Nephron progenitor cell (in vitro differentiated cells): ENCODE results near the gene HOXD8.

Experiments used
- DNase-seq: peaks from one replicate; pipeline ENCODE4 v3.0.0; 2021
- H3K27ac Mint-ChIP-seq: 2 replicates; pipeline ENCODE4 v1.8.0; 2021; ENCODE audit warnings: mild to moderate bottlenecking, moderate library complexity, mixed read lengths
- H3K27me3 Mint-ChIP-seq: 2 replicates; pipeline ENCODE4 v1.8.0; 2021; ENCODE audit warnings: mild to moderate bottlenecking, low read depth, mixed read lengths; ENCODE audit not compliant: poor library complexity
- H3K36me3 Mint-ChIP-seq: 2 replicates; pipeline ENCODE4 v1.8.0; 2021; ENCODE audit warnings: low read depth, mixed read lengths
- H3K4me1 Mint-ChIP-seq: 2 replicates; pipeline ENCODE4 v1.8.0; 2021; ENCODE audit warnings: mixed read lengths
- H3K4me3 Mint-ChIP-seq: 2 replicates; pipeline ENCODE4 v1.8.0; 2021; ENCODE audit warnings: mild to moderate bottlenecking, moderate library complexity, mixed read lengths
- H3K9me3 Mint-ChIP-seq: 2 replicates; pipeline ENCODE4 v1.8.0; 2021; ENCODE audit warnings: mild to moderate bottlenecking, moderate library complexity, mixed read lengths
- TF ChIP-seq, protein P1 (sequence below): fragments of 200-600 bp; sonication (generic); IDR thresholded peaks from 2 replicates; pipeline ENCODE4 v1.5.0; 2021; ENCODE audit warnings: antibody characterized with exemption

Gene HOXD8

DNA sequence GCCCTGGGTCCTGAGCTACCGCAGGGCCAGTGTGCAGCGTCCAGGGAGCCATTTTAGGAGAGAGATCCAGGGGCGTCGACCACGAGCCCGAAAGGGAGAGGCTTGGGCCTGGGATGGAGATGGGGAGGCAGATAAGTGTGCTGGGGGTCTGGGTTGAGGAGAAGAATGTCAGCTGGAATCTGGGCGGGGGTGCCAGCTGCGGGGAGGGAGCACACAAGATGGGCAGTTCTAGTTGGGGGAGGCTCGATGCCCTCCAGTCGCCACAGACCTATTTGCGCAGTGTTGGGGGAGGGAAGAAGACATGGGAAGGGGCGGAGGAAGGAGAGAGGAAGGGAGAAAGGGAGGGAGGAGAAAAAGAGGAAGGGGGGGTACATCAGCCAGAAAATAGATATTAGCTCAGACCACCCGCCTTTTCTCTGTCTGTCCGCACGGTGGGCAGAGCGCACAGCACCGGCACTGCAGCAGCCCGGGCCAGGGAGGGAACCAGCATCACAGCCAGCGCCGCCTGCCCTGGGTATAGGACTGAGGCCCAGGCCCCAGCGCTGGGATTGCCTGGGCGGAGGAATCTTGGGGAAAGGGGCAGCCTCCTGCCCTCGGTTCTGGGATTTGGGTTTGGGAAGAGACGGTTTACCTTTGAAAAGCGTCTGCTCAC is 24.3 kb upstream of the HOXD8 start:
- peaks cover 90% of the 10 kb centered on the region for H3K27me3 Mint-ChIP-seq
- peaks cover 58% of the 10 kb centered on the region for H3K4me1 Mint-ChIP-seq
- no peaks in the 10 kb centered on the region for H3K36me3 Mint-ChIP-seq
- H3K9me3 Mint-ChIP-seq: no peaks in the 10 kb centered on the region
- DNase-seq: no peak
- peak overlapping the region; percentile 84 for H3K4me3 Mint-ChIP-seq
- TF ChIP-seq, protein P1, sequence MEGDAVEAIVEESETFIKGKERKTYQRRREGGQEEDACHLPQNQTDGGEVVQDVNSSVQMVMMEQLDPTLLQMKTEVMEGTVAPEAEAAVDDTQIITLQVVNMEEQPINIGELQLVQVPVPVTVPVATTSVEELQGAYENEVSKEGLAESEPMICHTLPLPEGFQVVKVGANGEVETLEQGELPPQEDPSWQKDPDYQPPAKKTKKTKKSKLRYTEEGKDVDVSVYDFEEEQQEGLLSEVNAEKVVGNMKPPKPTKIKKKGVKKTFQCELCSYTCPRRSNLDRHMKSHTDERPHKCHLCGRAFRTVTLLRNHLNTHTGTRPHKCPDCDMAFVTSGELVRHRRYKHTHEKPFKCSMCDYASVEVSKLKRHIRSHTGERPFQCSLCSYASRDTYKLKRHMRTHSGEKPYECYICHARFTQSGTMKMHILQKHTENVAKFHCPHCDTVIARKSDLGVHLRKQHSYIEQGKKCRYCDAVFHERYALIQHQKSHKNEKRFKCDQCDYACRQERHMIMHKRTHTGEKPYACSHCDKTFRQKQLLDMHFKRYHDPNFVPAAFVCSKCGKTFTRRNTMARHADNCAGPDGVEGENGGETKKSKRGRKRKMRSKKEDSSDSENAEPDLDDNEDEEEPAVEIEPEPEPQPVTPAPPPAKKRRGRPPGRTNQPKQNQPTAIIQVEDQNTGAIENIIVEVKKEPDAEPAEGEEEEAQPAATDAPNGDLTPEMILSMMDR: no peak
- H3K27ac Mint-ChIP-seq: no peak overlapping the region

DNA sequence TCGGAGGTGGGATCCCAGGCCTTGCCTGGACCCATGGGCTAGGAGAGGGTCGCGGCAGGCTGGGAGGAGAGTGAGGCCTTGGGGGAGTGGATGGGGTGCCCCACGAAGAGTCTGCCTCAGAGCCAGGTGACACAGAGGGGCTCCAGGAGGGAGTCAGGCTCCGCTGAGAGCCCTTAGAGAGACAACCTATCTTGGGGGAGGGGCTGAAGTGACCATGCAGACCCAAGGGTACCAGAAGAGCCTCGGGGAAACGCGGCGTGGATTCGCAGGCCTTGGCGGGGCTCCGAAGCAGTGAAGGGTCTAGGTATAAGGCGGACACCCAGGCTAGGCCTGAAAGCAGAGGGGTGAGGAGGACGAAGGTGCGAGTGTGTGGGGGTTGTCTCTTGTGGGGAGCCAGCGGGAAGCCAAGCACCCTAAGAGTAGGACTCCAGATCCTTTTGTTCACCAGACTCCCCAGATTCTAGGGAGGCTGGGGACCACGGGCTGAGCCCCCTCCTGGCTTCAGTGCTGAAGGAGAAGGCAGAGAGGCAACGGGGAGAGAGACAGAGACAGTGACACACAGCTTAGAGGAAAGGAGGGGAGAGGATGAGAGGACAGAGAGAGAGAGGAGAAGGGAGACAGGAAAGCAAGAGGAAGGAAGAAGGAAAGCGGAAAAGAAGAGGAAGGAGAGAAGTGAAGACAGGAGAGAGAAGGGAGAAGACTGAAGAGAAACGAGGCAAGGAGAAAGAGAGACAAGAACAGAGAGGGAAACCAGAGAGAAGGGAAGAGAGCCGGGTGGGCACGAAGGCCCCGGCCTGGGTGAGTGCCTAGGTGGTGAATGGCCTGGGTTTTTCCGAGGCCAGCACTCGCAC is 23.6 kb upstream of the HOXD8 start:
- Mint-ChIP-seq H3K27me3 (peaks cover 90% of the 10 kb centered on the region), H3K4me1 (peaks cover 64% of the 10 kb centered on the region), H3K27ac (peak overlapping the region; percentile 27), H3K36me3 (no peaks in the 10 kb centered on the region), H3K9me3 (no peaks in the 10 kb centered on the region), H3K4me3 (peak overlapping the region; percentile 84)
- TF ChIP-seq, protein P1: no peak
- DNase-seq: no peak

DNA sequence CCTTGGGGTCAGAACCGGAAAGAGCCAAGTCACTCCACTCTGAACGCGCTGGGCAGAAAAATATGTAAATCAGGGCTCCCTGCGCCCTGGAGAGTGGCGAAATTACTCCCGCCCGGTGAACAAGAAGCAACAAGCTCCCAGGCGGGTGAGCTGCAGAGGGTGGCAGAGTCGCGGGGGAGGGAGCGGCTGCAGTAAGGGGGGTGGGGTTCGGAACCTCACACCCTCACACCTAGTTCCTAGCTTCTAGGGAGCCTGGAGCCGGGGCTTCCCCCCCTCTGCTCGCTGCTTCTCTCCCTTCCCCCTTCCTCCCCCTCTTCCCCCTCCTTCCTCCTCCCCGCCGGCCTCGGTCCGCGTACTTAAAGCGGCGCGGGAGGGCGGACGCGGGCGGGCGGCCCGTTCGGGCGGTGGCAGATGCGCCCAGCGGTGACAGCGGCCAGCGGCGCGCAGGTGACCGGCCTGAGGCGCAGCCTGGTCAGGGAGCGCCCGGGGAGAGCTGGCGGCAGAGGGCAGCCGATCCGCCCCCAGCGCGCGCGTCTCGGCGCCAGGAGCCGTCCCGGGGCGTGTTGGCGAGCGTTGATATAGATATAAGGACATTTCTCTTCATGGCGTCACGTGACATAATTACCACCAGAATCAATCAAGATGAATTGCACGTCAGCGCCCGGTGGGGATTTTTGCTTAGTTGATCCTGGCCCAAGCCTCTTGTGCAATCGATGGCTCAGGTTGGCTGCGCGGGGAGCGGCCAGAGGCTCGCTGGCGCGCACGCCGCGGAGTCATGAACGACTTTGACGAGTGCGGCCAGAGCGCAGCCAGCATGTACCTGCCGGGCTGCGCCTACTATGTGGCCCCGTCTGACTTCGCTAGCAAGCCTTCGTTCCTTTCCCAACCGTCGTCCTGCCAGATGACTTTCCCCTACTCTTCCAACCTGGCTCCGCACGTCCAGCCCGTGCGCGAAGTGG is 22.6 kb upstream of the HOXD8 start, which contains the start of gene HOXD11:
HOXD11 (plus strand) TSS at position 700 of the 959 bp plus-strand sequence; CDS start at position 776, 76 bp downstream.
- DNase-seq: peak; percentile 64
- H3K27ac Mint-ChIP-seq: peak within 1 kb of the TSS; percentile 27
- peak within 1 kb of the TSS; percentile 86 for H3K4me3 Mint-ChIP-seq
- H3K9me3 Mint-ChIP-seq: no peaks in the 10 kb centered on the region
- TF ChIP-seq, protein P1: no peak
- H3K4me1 Mint-ChIP-seq: peaks cover 67% of the 10 kb centered on the region
- H3K27me3 Mint-ChIP-seq: peaks cover 90% of the 10 kb centered on the region
- H3K36me3 Mint-ChIP-seq: no peaks in the 10 kb centered on the region

DNA sequence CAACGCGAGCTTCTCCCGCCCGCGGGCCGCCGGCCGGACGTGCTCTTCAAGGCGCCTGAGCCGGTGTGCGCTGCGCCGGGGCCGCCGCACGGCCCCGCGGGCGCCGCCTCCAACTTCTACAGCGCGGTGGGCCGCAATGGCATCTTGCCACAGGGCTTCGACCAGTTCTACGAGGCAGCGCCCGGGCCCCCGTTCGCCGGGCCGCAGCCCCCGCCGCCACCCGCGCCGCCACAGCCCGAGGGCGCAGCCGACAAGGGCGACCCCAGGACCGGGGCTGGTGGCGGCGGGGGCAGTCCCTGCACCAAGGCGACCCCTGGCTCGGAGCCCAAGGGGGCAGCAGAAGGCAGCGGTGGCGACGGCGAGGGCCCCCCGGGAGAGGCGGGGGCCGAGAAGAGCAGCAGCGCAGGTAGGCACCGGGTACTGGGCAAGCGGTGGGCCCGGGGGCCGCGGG is 21.7 kb upstream of the HOXD8 start:
- no peaks in the 10 kb centered on the region for H3K9me3 Mint-ChIP-seq
- TF ChIP-seq, protein P1: no peak
- peaks cover 72% of the 10 kb centered on the region for H3K4me1 Mint-ChIP-seq
- H3K4me3 Mint-ChIP-seq: peak overlapping the region; percentile 86
- no peak for DNase-seq
- peaks cover 90% of the 10 kb centered on the region for H3K27me3 Mint-ChIP-seq
- no peaks in the 10 kb centered on the region for H3K36me3 Mint-ChIP-seq
- H3K27ac Mint-ChIP-seq: no peak overlapping the region

DNA sequence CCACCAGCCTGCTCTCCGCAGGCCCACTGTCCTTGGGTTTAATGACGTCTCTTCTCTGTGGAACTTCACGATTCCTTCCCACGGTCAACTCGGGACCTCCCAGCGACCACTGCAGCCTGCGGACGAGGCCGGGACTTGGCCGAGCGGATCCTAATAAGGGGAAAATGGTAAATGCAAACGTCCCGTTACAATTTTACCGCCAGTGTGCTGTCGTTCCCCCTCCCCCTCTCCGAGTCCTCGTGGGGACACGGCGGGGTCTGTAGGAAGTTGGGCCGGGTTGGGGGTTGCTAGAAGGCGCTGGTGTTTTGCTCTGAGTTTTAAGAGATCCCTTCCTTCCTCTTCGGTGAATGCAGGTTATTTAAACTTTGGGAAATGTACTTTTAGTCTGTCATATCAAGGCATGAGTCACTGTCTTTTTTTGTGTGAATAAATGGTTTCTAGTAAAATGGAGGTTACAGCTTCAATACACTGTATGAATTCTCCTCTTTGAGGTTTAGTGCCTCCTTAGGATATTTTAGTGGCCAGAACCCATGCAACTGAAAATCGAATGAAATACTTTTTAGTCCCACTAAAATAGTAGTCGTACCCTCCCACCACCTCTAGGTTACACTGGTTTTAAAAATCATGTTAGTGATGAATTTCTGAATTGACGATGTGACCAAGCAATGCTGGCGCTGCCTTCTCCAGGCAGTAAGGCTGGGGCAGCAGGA is 20.2 kb upstream of the HOXD8 start:
- Mint-ChIP-seq H3K36me3 (no peaks in the 10 kb centered on the region), H3K27ac (peak overlapping the region; percentile 63), H3K4me3 (peak overlapping the region; percentile 86), H3K4me1 (peaks cover 80% of the 10 kb centered on the region), H3K9me3 (no peaks in the 10 kb centered on the region), H3K27me3 (peaks cover 90% of the 10 kb centered on the region)
- TF ChIP-seq, protein P1: no peak
- peak; percentile 21 for DNase-seq
